ENCODE results near the gene ARHGAP23.
A peak's percentile ranks its signal among the peaks of the same experiment; 100 is the strongest.
"Not testable (repeated sequence)": the region's sequence is repeated elsewhere in the genome, so short reads cannot be mapped to it uniquely, and the experiment has no call there.

The ARHGAP23 gene

DNA sequence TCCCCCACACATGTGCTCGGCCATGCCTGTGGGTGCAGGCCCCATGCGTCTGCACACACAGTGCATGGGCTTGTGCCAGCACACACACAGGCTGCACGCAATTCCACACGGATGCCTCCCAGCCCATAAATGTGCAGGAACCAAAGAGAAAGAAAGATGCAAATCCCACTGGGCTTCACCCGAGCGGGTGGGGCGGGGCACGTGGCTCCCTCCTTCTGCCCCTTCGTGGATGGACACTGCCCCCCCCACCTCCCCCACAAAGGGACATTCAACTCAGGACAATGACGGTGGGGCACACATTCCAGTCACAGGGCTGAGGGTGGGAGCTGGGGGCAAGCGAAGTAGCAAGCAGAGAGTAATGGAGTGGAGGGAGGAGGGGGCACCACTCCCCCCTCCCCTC lies 102.6 kb downstream of the ARHGAP23 start:
- peak in 1 of 2 experiments; percentile 58 for DNase-seq

- not testable (repeated sequence) for DNase-seq
These were observed 103.5 kb downstream of the ARHGAP23 start for GRCh38 chr17:38531761-38532160.

DNA sequence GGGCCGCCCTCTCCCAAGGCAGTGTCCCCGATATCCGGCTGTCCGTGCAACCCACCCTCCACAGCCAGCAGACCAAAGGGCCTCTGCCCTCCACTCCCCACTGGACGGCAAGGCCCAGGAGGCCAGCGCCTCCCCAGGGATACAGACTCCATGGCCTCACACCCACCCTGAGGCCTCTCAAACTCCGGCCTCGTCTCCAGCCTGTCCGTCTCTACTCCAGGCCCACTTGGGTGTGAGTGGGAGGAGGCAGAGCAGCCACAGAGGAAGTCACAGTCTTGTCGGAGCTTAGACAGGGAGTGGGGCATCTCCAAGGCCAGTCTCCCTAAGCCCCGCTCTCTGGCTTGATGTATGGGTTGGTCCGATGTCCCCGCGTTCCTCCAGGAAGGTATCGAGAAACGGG lies 104.2 kb downstream of the ARHGAP23 start:
- no peak for DNase-seq

DNA sequence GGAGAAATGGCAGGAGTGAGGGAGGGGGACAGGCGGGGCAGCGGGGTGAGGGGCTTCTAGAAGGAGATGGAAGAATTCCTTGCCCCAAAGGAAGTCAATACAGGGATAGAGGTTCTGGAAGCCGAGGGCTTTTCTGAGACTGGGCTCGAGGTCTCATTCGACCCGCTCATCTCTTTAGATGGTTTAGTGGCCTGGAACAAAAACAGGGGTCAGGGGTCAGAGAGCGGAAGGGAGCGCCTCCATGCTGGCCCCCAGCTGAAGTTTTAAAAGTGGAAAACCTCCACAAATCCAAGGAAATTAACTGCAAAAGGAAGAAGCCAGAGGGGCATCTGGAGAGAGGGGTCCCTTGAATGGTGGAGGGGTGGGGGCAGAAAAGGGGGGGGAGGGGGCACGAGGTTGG lies 105.0 kb downstream of the ARHGAP23 start:
- DNase-seq = no peak

- DNase-seq = no peak
These were observed 105.7 kb downstream of the ARHGAP23 start for GRCh38 chr17:38533866-38534497.

GRCh38 chr17:38534498-38534885 lies 106.2 kb downstream of the ARHGAP23 start:
- no peak for DNase-seq

GRCh38 chr17:38535886-38536285 lies 107.6 kb downstream of the ARHGAP23 start:
- no peak for DNase-seq

GRCh38 chr17:38536661-38537060 lies 108.4 kb downstream of the ARHGAP23 start:
- DNase-seq = no peak

DNA sequence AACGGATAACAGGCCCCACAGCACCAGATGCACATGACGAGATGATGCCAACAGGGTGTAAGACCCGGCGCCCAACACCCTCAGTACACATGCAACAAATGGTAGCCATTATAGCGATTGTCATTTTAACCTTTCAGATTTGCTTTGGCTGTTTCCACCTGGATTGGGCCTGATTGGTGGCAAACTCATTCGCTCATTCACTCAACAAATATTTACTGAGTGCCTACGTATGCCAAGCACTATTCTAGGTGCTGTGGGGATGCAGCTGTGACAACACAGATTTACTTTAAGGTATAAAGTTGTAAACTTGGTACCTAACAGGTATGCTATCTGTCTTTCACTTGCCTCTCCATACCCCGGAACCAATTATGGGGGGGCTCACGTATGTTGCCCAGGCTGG lies 110.6 kb downstream of the ARHGAP23 start:
- no peak for DNase-seq

- DNase-seq = peak in 1 of 2 experiments; percentile 36
These were observed 111.1 kb downstream of the ARHGAP23 start for GRCh38 chr17:38539386-38539785.

DNA sequence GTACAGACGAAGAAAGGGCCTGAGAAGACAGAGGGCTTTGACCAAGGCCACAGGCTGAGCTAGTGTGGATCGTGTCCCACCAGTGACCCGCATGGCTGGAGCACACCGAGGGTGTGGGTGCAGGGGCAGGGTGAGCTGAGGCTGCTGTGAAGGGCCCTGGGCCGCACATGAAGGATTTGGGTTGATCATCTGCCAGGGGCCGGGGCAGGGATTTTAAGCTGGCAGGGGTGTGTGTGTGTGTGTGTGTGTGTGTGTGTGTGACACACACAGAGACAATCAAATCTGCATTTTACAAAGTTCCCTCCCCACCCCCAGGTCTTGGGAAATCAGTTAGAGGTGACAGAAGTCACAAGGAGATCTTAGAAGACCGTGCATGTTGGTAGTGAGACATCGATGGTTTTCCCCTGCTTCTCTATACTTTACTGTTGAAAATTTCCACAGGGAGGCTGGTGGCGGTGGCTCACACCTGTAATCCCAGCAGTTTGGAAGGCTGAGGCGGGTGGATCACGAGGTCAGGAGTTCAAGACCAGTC lies 112.3 kb downstream of the ARHGAP23 start:
- no peak for DNase-seq

GRCh38 chr17:38541281-38541680 lies 113.0 kb downstream of the ARHGAP23 start:
- no peak for DNase-seq

GRCh38 chr17:38542286-38542685 lies 114.0 kb downstream of the ARHGAP23 start:
- DNase-seq = no peak

- DNase-seq = no peak
These were observed 115.3 kb downstream of the ARHGAP23 start for GRCh38 chr17:38543403-38544174.

DNA sequence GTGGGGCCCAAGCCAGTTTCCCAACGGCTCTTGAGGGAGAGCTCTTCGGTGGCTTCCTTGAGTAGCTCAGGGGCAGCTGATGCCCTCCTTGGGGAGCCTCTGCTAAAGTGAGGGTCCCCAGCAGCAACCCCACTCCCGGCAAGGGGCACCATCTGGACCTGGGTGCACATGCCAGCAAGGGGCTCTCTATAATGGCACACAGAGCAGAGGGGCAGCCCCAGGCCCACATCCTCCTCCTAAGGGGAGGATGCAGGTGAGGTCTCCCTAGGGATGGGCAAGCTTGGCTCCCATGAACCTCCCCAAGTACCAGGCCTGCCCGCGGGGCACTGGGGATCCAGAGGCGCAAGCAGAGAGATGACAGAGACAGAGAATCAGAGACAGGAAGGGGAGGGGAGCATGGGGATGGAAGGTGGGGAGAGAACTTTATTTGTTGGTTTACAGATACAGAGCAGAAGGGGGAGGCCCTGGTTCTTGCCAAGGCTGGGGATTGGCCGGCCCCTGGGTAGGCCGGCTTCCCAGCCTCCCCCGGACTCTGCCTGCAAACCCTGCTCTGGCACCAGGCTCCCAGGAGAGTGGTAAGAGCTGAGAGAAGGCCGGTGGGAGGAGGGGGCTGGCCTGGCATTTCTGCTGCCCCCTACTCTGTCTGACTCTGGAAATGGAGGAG lies 116.0 kb downstream of the ARHGAP23 start:
- no peak for DNase-seq

DNA sequence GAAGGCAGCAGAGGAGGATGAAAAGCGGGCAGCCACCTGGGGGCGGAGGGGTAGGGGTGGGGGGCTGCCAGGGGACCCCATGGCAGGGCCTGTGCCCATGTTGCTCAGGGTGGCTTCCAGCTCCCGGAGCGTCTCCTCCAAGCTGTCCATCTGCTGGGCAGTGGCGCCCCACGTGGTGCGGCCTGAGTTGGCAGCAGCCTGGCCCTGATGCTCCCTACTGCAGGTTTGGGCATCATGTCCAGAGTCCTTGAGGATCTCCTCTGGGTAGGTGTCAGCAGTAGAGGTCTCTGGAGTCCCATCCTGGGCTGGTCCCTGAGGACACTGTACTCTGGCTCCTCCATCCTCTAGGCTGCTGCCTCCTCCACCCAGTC lies 116.6 kb downstream of the ARHGAP23 start:
- DNase-seq = no peak

- no peak for DNase-seq
These were observed 117.4 kb downstream of the ARHGAP23 start for GRCh38 chr17:38545531-38546225.

DNA sequence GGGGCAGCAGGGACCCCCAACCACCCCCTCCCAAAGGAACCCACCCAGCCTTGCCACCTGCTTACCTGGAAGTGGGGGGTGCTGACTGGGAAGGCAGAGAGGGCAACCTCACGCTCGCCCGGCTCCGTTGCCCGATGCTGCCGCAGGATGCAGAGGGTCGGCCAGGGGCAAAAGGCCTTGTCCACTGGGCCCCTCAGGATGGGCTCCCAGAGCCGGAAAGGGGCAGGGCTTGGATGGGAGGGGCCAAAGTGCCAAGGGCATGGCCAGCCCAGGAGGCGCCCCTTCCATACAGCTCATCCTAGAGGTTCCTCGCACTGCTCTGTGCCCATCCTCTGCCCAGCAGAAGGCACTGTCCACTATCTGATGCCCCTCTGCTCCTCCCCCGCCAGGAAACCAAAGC lies 118.1 kb downstream of the ARHGAP23 start:
- DNase-seq = no peak

DNA sequence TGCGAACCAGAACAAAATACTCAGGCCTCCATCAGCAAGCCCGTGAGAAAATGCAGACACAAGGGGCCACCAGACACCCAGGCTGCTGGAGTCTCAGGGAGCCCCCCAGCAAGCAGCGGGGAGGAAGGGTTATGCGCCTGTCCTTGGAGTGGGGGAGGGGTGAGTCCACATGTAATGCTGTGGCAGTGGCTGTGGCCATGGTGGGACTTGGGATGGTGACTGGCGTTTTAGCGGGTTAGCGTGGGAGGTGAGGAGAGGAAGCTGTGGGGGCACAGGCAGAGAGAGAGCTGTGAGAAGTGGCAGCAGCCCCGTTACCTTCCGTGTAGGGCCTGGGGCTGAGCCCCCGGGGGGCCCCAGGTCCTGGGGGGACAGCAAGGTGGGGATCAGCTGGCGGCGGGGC lies 119.2 kb downstream of the ARHGAP23 start:
- no peak for DNase-seq

DNA sequence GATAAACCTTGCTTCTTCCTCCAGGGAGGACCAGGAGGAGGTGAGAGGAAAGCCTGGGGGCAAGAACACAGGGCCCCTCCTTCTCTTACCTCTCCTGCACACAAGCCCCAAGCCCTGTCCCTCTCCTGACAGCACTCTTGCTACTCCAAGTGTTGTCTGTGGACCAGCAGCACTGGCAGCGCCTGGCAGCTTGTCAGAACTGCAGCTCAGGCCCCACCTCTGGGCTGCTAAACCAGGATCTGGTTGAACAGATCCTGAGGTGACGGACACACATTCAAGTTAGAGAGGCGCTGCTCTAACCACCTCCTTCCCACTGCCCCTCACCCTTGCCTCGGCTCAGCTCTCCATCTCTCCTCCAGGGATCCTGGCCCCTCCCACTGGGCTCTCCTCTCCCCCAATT lies 121.0 kb downstream of the ARHGAP23 start:
- no peak for DNase-seq

DNA sequence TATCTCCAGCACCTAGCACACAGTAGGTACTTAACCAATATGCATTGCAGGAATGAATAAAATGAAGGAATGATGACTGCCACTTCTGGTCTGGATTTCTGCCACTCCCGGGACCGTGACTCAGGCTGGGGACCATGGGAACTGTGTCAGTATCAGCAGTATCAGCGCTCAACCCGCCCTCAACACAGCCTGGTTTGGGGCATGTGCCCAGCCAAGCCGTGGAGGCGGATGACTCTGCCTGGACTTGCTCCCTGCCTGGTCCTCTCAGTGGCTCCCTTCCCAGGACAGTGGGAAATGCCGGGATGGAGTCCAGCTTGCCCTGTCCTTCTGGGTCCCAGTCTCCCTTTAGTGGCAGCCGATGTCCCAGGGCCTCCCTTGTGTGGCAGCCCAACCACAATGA lies 122.4 kb downstream of the ARHGAP23 start:
- DNase-seq = no peak

- DNase-seq = no peak
These were observed 122.9 kb downstream of the ARHGAP23 start for GRCh38 chr17:38551121-38551520.

DNA sequence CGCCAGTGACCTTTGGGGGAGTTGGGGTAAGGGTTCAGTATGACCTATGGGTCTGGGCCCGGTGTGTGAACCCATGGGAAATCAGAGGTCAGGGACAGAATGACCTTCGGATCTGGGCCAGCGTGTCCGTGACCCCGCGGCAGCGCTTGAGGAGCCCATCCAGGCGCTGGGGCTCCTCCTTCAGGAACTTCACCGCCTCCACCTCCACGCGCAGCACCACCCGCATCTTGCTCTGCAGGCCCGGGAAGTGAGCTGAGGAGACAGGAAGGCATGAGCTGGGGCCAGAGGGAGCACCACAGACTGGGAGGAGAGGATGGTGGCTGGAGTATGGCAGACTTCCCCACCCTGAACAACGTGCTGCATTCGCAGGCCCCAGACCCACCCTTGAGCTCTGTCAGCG lies 124.1 kb downstream of the ARHGAP23 start:
- DNase-seq = no peak
